Activated T-cell treated with anti-CD3 and anti-CD28 coated beads, Interleukin-2, amount 50 U/mL, for 1 hour (primary cell): Measurements from ENCODE around the gene GRM4.

Experiments
- DNase-seq: peaks from one replicate; pipeline ENCODE4 v3.0.0-alpha.2; 2020

The GRM4 gene

DNA sequence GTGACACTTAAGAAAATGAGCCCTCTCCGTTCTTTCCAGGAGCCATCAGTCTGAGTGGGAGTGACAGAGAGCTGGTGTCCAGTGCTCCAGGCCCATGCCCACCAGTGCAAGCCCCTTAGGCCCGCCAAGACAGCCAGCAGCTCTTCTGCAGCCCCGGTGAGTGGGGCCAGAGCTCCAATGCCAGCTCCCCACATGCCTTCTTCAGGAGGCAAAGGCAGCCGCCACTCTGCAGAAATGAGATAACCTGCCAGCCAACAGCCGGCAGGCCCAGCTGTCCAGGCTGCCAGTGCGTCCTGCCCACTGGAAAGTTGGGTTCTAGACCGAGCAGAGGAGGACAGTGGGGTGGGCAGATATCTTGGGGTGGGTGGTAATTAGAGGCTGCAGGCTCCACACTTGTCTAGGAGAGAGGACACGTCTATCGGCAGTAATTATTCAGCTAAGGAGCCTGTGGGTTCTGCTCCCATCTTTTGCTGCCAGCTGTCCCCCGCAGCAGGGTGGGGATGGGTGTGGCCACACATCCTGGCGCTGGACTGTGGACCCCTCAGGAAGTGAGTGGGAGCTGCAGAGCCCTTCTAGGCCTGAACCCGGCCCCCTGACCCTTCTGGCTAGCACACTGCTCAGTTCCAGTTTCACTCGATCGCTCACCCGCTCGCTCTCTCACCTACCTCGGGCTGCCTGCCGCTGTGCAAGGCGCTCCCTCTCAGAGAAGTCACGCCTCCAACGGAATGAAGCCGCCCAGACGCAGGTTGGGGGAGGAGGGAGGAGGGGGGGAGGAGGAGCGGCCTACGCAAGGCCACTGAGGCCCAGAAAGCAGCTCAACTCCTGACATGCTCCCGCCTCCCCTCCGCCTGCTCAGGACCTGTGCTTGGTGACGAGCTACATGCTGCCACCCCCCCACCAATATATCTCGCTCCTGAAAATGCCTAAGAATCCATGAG lies 3.6 kb downstream of the GRM4 start:
- no peak for DNase-seq

DNA sequence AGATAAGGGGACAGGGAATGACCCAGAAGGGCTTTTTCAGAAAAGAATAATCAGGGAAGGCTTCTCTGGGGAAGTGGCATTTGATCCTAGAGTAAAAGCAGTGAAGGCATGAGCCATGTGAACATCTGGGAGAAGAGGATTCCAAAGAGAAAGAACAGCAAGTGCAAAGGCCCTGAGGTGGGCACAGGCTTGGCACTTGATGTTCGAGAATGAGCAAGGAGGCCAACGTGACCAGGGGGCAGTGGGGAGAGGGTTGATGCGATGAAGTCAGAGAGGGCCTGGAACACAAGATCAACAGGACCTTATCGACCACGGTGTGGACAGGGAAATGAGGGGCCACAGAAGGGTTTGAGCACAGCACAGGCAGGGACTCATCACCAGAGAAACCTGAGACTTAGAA lies 5.8 kb downstream of the GRM4 start:
- no peak for DNase-seq

GRCh38 chr6:34138914-34139510 lies 6.9 kb downstream of the GRM4 start:
- no peak for DNase-seq

- DNase-seq = no peak
Observed at GRCh38 chr6:34138191-34138590, 7.7 kb downstream of the GRM4 start.

- DNase-seq = no peak
Observed at GRCh38 chr6:34135541-34135940, 10.3 kb downstream of the GRM4 start.

DNA sequence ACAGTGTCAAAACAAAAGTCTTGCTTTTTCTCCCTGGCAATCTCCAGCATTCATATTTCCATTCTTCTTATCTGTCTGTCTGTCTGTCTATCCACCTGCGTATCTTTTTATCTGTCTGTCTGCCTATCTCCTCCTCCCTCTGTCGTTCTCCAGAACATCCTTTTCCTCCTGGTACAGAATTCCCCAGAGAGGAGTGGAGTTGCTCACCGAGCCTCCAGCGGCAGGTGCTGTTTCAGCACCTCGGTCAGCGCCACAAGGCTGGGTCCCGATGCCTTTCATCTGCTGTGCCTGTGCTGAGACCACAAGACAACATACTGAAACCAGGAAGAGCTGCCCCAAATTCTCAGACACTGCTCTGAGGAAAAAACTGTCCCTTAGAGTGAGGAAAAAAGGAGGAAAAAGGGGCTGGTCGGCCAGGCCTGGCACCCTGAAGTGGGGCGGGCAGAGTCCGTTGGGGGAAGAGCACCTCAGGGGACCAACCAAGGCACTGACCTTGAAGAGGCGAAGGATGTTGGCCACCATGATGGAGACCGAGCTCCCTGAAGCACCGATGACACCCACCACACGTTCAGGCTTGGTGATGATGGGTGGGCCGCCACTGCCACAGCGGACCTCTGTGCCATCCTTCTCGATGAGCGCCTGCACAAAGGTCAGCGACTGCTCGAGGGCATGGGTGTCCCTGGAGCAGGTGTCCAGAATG lies 13.3 kb downstream of the GRM4 start:
- DNase-seq = peak; percentile 42

GRCh38 chr6:34131326-34132290 lies 14.3 kb downstream of the GRM4 start:
- DNase-seq = no peak

GRCh38 chr6:34130862-34131261 lies 15.0 kb downstream of the GRM4 start:
- DNase-seq = no peak

GRCh38 chr6:34129753-34130152 lies 16.1 kb downstream of the GRM4 start:
- no peak for DNase-seq

DNA sequence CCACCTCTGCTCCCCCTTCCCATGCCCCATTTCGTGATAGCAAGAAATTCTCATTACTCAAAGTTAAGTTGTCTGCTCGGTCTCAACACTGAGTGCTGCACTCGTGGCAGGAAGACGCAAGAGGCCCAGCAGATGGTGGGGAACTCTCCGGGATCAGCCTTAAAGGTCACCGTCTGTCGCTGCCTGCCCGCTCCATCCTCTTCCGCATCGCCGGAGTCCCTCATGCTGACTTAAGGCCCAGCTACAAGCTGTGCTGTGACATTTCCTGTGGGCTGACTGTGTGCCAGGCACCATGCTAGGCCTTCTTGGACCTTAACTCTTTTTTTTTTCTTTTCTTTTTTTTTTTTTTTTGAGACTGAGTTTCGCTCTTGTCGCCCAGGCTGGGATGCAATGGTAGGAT lies 17.8 kb downstream of the GRM4 start:
- DNase-seq = no peak

DNA sequence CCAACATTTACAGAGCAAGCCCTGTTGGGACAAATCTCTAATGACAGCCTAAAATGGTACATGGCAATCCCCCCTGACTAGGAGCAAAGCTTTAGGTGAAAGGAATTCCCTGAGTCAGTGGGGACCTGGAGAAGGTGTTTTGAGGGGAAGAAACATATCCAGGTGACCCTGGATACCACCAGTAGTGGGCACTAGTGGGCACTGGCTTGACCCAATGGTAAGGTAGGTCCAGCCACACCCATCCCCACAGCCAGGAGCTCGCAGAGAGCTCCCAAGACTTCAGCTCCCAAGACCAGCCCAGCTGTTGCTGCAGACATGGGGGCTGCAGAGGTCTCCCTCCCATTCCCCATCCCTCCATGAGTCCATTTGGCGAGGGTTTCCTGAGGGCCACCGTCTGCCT lies 19.5 kb downstream of the GRM4 start:
- no peak for DNase-seq

- no peak for DNase-seq
Observed at GRCh38 chr6:34125939-34126338, 19.9 kb downstream of the GRM4 start.

DNA sequence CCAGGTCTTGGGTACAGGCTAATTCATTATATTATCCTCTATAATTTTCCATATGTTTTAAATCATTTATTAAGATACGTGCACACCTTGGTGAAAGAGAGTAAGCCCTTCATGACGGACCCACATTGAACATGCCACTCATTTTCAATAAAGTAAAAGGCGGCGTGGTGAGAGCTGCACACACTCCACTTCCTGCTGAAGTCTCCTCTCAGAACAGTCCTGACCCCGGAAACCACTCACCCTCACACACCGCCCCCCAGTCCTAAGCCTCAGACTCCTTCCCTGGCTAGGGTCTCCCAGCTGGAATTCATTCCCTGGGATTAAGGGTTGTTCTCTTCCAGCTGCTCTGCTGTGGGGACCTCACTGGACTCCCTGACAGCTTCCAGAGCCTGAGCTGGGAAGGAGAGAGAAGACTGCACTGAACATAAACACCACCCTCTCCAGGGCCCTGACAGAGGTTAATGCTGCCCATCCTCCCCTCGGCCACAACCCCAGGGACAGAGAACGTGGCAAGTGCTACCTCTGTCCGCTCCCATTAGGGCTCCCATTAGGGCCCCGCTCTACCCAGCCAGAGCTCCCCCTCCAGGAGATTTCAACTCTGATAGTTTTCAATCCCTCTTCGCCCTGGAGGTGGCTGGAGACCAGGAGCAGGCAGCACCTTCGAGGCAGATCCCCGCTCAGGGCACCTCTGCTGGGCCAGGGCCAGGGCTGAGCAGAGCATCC lies 24.8 kb downstream of the GRM4 start:
- DNase-seq = no peak

DNA sequence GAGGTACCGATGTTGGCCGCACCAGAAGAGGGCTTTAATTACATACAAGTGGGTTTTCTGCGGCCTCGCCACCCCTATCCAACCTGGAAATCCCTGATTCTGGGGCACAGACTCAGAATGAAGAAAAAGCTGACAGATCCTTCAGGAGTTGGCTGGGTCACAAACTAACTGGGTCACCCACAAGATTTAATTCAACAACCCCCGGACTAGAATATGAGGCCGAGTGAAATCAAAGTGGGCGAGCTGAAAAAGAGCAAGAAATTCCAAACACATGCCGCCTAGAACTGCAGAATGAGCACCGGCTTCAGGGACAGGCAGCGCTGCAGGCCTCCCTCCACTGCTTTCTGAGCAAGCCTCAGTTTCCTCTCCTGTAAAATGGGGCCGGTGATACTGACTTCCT lies 30.0 kb downstream of the GRM4 start:
- no peak for DNase-seq

DNA sequence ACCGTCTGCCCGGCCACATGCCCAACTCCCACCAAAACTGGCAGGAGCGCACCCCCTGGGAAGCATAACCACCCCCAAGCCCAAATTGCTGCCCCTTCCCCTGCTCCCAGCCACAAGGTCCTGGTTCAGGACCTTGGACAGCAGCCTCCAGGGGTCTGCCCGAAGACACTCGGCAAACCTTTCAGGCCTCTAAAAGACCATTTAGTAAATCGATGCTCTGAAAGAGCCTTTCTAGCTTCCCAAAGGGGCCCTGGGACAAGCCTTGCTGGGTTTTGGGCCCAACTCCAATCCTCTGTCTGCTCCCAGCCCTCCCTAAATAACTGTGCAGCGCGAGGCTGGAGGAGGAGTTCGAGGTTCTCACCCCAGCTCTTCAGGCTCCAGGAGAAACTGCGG lies 30.5 kb downstream of the GRM4 start:
- DNase-seq = peak; percentile 23

DNA sequence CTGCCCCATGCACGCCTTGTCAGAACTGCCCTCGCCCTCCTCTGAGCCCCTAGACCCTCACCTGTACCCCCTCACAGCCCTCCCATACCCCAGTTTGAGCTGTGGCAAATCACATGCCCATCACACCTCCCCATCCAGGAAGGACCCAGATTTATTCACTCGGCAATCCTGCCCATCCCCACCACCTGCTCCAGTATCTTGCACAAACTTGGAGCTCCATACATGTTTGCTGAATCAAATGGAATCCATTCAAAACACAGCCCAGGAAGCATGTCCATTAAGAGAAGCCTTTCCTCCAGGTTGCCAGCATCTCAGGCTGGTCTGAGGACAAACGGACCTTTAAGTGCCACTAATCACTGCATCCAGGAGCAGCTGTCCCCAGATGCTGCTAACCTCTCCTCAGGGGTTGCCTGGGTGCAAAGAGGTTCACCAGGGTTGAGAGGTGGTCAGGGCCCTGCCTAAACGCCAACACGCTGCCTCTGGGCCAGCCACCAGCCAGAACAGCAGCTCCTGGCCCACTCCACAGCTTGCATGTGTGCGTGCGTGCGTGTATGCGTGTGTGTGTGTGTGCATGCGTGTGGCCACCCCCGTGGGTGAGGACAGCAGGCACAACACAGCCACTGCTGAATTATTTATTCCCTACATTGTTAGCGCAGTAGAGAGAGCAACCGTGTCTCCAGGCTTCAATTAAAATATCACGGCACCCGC lies 31.0 kb downstream of the GRM4 start:
- DNase-seq = no peak

DNA sequence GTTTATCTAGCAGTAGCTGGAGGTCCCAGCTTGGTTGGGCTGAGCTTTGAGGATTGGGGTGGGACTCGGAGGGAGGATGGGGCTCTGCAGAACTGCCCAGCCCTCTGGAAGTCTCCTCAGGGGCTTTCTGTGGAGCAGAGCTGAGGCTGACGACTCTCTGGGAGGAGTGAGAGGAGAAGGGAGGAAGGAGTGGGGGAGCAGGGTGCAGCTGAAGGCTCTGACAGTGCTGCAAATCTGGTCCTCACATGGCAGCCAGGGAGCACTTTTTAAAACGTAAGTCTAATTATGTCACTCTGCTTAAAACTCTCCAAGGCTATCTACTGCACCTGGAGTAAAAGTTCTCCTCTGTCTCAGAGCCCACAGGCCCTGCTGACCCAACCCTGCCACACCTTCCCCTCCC lies 32.4 kb downstream of the GRM4 start:
- DNase-seq = no peak

DNA sequence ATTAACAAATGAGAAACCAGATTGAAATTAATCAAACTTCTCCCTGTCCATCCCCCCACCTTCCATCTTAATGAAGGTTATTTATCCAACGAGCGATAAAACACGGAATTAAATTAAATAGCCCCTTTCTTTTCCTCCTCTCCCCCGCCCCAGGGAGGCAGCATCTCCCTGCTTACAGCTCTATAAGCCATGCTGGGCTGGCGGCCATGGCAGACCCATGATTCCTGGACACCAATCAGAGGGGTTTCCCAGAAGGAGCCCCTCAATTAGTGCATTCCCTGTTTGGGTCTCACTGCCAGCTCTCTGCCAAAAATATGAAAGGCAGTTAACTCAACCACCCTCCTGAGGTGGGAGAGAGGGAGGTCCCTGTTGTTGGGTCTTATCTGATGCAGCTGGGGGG lies 33.8 kb downstream of the GRM4 start:
- DNase-seq = no peak

GRCh38 chr6:34110610-34111009 lies 35.3 kb downstream of the GRM4 start:
- no peak for DNase-seq

- no peak for DNase-seq
Observed at GRCh38 chr6:34108176-34108575, 37.7 kb downstream of the GRM4 start.

DNA sequence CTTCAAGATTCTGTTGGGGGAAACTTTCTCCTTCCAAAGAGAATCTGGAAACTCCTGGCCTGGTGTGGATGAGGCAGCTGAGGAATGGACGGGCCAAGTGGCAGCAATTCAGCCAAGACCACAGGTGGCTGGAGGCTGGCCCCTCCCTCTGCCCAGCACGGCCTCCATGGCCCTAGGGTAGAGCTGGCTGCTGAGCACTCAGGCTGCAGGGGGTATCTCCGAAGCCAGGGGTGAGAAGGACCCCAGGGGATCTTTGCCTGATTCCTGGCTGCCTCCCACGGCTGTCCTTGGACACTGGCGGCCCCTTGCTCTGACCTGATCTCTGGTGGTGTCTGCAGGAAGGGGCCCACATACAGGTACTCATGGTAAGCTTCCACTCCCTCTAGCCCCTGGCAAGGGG lies 39.0 kb downstream of the GRM4 start:
- DNase-seq = no peak
